Activated gamma-delta T cell treated with anti-CD3 and anti-CD28 coated beads, Interleukin-2, amount 50 U/mL, for 16 hours (primary cell): Measurements from ENCODE around the gene MON1B.
"Not testable (repeated sequence)": the region's sequence is repeated elsewhere in the genome, so short reads cannot be mapped to it uniquely, and the experiment has no call there.

Source experiments
- DNase-seq: peaks from one replicate; pipeline ENCODE4 v3.0.0-alpha.2; 2020; ENCODE audit warnings: low read depth

MON1B gene

DNA sequence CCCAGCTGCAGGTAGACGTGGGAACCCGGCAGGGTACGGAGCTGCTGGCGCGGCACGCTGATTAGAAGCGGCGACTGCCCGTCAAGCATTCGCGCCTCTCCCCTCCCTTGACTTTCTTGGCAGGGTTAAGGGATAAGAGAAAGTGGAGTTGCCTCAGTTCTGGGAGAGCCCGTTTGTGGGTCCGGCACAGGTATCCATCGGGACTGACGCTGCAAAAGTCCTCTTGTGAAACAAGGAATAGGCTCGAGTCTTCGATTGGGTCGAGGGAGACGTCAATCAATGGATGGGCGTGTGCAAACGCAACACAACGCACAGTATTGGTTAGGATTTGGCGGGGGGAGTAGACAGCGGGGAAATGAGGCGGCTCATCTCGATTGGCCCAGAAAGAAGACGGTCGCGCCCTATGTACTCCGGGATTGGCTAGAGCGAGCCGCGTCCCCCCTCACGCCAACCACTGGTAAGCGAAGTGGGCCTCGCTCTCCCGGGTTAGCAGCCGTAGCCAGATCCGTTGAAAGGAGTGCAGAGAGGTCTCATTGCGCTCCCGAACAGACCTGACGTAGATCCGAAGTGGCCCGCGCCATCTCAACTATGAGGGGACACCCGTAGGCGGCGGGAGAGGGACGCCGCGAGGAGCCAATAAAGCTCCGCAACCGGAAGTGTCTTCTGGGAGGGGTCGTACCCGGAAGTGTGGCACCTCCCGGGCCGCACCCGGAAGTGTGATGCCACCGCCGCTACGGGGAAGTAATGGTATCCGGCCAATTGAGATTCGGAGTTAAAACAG is at the start of gene MON1B:
Gene MON1B, plus strand, starts transcription at position 713 of the 781 bp plus-strand sequence. CDS start 296 bp downstream, outside the sequence.
- DNase-seq: peak; percentile 90

DNA sequence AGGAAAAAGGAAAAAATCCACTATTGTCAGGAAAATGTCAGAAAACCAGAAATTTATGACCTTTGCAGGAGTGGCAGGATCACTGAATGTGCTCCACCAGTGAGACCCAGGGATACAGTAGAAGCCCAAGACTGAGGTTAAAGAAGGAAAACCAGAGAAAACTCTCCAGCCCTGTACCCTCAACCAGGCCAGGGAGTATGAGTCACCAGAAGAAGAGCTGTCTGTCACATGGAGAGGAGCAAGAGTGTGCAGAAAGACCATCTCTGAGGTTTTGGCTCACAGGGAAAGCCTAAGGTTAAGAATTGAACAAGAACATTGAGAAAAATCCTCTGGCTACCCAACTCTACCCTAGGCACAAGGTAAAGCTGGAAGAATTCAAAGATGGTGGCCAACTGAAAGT is 47.6 kb upstream of the MON1B start:
- no peak for DNase-seq

DNA sequence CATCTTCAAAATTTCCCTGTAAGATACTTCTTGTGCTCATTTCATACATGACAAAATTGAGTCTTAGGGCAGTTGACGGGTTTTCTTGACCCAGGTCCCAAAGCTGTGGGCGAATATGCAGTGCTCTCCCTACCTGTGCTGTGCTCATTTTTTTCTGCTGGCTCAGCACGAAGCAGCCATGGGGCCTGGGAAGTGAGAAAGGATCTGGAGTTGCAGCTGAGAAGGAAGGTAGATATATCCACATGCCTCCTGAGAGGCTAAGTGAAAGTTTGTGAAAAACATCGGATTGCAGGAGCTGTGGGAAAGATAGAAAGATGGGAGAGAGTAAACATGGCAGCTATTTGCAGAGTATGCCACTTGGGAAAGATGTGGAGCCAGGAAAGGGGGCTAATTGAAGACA is 42.9 kb upstream of the MON1B start:
- DNase-seq: no peak

DNA sequence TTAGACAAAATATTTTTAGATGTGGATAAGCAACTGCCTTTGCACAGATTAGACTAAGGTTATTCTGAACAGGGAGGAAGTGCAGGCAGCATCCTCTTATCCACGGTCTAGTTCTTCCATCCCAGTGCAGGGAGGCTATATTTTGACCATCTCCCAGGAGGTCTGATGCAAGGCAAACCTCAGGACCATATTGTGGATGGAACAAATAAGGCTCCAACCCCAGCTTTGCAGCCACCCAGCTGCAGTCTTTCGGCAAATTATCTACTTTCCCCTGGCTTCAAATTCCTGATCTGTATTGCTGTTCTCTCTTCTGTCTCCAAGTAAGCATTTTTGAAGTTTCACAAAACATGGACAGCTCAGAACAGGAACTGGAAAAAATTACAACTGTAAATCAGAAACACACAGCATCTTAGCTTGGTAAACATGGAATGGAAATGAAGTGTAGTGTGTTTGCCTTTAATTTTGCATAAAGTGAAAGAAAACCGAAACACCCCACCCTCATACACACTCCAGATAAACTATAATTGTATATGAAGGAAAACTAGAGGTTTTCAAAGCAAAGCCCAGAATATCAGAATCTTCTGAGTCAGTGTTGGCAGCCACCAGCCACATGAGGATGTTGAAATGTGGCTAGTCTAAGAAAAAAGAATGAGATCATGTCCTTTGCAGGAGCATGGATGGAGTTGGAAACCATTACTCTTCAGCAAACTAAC is 33.5 kb upstream of the MON1B start:
- no peak for DNase-seq

DNA sequence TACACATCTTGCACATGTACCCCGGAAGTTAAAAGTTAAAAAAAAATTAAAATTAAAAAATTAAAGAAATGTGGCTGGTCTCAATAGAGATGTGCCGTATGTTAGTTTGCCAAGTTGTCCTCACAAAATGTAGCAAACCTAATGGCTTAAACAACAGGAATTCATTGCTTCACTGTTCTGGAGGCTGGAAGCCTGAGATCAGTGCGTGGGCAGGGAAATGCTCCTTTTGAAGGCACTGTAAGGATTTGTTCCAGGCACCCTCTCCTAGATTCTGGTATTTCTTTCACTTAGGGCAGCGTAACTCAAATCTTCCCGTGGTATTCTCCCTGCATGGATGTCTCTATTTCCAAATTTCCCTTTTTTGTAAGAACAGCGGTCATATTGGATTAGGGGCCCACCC is 32.7 kb upstream of the MON1B start:
- no peak for DNase-seq

DNA sequence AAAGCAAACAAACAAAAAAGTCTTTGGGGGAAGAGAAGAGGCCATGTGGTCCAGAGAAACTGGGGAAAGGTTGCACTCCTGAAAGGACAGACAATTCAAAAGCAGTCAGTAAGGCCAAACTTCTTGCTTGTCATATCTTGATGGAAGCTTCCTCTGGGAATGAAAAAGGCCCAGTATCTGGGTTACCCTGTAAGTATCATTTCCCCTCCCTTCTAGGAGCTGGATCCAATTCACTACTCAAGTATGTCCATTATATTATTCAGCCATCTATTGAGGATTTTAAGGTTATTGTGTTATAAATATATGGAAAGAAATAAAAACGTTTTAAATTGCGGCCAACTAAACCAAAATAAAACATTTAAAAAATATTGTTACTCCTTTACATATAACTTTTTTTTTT is 26.0 kb upstream of the MON1B start:
- DNase-seq: no peak

DNA sequence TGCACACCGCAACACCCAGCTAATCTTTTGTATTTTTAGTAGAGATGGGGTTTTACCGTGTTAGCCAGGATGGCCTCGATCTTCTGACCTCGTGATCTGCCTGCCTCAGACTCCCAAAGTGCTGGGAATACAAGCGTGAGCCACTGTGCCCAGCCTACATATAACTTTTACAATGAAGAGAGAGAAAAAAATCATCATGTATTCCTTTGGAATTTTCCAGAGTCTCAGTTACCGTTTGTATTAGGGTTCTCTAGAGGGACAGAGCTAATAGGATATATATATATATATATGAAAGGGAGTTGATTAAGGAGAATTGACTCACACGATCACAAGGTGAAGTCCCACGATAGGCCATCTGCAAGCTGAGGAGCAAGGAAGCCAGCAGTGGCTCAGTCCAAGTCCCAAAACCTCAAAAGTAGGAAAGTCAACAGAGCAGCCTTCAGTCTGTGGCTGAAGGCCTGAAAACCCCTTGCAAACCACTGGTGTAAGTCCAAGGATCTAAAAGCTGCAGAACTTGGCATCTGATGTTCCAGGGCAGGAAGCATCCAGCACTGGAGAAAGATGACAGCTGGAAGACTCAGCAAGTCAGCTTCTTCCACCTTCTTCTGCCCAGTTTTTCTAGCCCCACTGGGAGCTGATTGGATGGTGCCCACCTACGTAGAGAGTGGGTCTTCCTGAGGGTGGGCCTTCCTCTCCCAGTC is 25.3 kb upstream of the MON1B start:
- DNase-seq: not testable (repeated sequence)

GRCh38 chr16:77166726-77167125 is 24.3 kb upstream of the MON1B start:
- DNase-seq: no peak

- no peak for DNase-seq
Observed at GRCh38 chr16:77168901-77169300, 22.1 kb upstream of the MON1B start.

DNA sequence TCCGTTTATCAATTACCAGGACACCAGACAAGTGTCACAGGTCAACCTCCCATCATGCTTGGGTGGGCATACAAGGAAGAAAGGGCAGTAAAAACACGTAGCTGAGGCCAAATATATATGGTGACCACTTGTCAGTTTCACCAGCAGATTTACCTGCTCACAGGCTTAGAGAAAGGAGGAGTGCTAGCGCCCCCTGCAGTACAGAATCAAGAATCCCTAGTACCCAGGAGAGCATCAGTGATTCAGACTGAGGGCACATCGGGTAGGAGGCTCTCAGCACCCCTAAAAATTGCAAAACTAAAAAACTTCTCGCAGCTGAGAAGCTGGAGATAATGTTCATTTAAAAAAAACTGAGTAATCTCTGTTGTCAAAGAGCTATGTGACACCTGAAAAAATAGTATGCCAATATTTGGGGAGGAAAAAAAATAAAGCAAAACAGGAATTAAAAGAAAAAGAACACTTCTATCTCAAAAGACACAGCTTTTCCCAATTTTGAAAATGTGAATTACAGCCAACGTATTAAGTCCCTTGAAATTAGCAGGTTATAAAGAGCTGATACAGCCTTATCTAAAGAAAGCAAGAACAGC is 21.2 kb upstream of the MON1B start:
- DNase-seq: no peak

DNA sequence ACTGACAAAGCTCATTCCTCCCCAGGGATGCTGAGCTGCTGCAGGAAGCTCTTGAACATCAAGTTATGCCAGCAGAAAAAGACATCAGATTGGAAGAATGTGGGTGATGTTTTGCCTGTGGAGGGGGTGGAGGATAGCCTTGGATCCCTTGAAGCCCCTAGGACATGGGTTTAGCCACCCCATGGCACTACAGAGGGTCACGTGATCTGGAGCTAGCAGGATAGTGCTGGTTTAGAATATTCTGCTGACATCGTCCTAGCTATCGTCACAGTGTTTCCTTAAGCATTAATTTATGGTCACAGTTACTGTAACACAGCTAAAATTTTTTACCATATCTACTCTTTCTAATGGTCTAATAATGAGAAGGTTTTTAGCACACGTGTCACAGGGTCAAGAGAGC is 20.2 kb upstream of the MON1B start:
- no peak for DNase-seq

DNA sequence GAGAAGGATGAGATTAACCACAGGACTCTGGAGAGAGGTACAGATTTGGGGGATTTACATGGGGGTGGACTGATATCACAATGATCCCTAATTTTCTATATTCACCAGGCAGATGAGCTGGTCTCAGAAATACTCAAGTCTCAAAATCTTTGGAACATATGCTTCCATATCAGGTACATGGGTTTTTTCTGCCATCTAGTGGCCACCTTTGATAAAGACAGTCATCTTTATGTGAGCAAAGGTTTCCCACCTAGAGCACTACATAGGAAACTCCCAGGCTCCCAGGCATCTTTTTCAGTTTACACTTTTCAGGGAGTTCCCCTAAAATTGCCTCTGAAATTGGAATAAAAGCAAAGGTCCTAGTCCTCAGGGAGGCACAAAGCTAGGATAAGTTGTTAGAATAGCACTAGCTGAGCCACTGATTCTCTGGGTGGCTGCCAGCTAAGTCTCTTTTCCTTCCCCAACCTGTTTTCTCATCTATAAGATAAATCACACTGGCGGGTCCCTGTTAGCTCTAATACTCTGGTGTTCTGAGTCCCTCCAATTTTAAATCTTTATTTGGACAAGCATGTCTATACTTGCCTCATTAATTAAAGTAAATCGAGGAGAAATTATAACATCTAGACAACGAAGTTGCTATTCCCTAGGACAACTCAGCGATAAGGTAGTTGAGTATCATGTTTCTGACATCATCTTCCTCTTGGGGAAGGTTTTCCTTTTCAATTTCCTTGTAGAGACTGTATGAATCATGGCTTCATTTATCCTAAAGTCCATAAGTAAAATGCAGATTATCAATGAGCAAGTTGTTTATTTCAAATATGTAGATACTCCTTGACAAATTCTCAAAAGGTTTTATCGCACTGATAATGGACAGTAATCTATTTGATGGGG is 19.0 kb upstream of the MON1B start:
- DNase-seq: no peak

DNA sequence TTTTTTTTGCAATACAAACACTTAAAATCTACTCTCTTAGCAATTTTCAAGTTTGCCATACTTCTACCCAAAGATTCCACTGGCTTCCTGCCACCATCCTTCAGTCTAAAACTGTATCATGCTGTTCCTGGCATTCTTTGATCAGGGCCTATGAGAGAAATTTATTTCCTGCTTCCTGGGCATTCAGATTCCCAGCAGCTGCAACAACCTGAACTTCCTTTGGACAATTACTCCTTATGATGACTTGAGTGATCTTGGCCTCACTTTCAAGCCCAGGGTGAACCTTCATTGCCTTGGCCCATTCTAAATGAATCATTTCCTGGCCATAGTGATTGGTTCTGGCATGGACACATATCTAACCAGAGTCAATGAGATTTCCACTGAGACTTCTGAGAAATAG is 18.0 kb upstream of the MON1B start:
- DNase-seq: no peak

DNA sequence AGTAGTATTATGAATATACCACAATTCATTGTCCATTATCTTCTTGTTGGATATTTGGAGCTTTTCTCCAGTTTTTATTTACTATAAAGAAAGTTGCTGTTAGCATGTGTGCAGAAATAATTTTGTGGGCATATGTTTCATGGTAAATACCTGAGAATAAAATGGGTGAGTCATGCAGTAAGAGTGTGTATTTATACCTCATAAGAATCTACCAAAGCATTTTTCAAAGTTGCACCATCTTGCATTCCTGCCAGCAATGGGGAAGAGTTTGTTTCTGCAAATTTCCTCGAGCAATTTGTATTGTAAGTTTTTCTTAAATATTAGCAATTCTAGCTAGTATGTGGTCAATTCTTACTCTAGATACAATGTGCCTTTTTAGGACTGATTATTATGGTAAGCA is 7.9 kb upstream of the MON1B start:
- no peak for DNase-seq

DNA sequence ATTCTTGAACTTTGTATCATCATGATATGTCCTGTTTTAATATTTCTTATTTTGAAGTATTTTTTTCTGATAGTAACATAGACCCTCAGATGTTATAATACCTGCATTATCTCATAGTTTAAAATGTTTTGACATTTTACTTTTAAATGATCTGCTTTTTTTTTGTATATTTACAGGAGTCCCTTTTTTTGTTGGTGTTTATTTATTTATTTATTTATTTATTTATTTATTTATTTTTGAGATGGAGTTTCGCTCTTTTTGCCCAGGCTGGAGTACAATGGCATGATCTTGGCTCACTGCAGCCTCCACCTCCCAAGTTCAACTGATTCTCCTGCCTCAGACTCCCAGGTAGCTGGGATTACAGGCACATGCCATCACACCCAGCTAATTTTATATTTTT is 4.7 kb upstream of the MON1B start:
- DNase-seq: not testable (repeated sequence)

DNA sequence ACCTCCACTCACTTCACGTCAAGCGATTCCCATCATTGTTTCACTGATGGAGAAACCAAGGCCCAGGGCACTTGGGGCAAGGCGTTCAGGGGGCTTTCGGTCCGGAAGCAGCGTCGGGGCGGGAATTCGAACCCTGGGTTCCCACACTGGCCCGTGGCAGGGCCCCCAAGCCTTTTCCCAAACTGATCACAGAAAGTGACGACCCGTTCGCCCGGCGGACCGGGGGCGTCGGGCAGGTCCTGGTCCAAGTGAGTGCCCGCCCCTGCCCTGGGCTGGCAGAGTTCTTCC is 856 bp upstream of the MON1B start:
- no peak for DNase-seq

DNA sequence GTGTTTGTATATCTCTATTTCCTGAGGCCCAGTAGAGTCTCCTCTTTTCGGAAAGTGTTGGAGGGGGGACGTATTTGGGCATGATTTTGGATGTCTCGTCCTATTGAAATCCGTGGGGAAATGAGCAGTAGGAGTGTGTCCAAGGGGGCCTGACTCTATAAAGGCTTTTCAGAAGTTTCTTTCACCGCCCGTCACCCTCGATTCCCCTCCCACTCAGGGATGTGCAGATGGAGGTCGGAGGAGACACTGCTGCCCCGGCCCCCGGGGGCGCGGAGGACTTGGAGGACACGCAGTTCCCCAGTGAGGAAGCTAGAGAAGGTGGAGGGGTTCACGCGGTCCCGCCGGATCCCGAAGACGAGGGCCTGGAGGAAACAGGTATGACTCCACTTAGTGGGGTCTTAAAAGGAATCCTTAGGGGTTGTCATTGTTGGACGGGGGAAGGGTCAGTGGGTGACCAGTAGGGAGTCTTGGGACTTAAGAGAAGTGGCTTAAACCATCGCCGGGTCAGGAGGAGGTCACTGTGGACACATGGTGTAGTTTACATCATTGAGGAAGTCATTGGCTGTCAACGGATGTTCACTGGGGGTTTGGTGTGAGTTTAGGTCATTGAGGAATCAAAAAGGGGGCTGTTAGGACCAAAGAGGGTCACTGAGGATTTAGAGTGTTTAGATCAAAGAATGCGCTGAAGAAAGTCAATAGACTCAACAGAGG is 424 bp downstream of the MON1B start:
- no peak for DNase-seq

DNA sequence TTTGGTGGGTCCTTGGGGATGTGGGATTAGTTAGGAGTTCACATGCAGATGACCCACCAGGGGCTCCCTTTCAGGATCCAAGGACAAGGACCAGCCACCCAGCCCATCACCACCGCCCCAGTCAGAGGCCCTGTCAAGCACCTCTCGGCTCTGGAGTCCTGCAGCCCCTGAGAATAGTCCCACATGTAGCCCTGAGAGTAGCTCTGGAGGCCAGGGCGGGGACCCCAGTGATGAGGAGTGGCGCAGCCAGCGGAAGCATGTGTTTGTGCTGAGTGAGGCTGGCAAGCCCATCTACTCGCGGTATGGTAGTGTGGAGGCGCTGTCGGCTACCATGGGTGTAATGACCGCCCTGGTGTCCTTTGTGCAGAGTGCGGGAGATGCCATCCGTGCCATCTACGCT is 2.4 kb downstream of the MON1B start:
- no peak for DNase-seq

DNA sequence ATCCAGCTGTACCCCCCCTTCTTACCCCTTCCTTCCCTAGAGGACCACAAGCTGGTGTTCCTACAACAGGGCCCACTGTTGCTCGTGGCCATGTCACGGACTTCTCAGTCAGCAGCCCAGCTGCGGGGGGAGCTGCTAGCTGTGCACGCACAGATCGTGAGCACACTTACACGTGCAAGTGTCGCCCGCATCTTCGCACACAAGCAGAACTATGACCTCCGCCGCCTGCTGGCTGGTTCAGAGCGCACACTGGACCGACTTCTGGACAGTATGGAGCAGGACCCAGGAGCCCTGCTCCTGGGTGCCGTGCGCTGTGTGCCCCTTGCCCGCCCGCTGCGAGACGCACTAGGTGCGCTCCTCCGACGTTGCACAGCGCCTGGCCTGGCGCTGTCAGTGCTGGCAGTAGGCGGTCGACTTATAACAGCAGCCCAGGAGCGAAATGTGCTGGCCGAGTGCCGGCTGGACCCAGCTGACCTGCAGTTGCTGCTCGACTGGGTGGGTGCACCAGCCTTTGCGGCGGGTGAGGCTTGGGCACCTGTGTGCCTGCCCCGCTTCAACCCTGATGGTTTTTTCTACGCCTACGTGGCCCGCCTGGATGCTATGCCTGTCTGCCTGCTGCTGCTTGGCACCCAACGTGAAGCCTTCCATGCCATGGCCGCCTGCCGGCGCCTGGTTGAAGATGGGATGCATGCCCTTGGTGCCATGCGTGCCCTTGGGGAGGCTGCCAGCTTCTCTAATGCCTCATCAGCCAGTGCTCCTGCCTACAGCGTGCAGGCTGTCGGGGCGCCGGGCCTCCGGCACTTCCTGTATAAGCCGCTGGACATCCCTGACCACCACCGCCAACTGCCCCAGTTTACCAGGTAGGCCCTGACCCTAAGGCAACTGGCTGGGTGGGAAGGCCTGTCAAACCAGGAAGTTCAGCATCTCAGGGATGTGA is 3.6 kb downstream of the MON1B start:
- DNase-seq: no peak

GRCh38 chr16:77195411-77195810 is 4.4 kb downstream of the MON1B start:
- no peak for DNase-seq
